KOPT-K1 (cell line): ENCODE measurements around the gene AMBN.
"Not testable (repeated sequence)": the region's sequence is repeated elsewhere in the genome, so short reads cannot be mapped to it uniquely, and the experiment has no call there.

Experiments used
- H3K27ac ChIP-seq: fragments of 200-600 bp; sonication (generic); 2 replicates; pipeline ENCODE4 v1.5.1; 2016; ENCODE audit warnings: antibody characterized with exemption, mild to moderate bottlenecking, low read depth, low read length; ENCODE audit not compliant: poor library complexity, severe bottlenecking
- H3K36me3 ChIP-seq: fragments of 200-600 bp; sonication (generic); 2 replicates; pipeline ENCODE4 v1.5.1; 2017; ENCODE audit warnings: antibody characterized with exemption, mild to moderate bottlenecking, low read length, moderate library complexity; ENCODE audit not compliant: insufficient read depth
- H3K9me3 ChIP-seq: fragments of 200-600 bp; sonication (generic); 2 replicates; pipeline ENCODE4 v1.5.1; 2017; ENCODE audit warnings: antibody characterized with exemption, low read length, mild to moderate bottlenecking; ENCODE audit not compliant: insufficient read depth, poor library complexity, severe bottlenecking

AMBN gene

GRCh38 chr4:70628444-70628843 lies 36.4 kb downstream of the AMBN start, which contains the start of gene ENAM:
Gene ENAM, plus strand, starts transcription at chr4:70628744. Its CDS starts 757 bp downstream, at chr4:70629501.
- Histone ChIP-seq H3K27ac (no peak within 1 kb of the TSS), H3K9me3 (no peaks in the 10 kb centered on the region), H3K36me3 (no peaks in the 10 kb centered on the region)

- no peaks in the 10 kb centered on the region for H3K9me3 ChIP-seq
- H3K36me3 ChIP-seq, result no peaks in the 10 kb centered on the region
- no peak overlapping the region for H3K27ac ChIP-seq
Observed at GRCh38 chr4:70629469-70630090, 37.5 kb downstream of the AMBN start.

- Histone ChIP-seq H3K27ac (no peak overlapping the region), H3K36me3 (no peaks in the 10 kb centered on the region)
Observed at GRCh38 chr4:70630162-70630561, 38.1 kb downstream of the AMBN start.

GRCh38 chr4:70632028-70632427 lies 40.0 kb downstream of the AMBN start:
- no peaks in the 10 kb centered on the region for H3K36me3 ChIP-seq
- H3K9me3 ChIP-seq, result no peaks in the 10 kb centered on the region
- H3K27ac ChIP-seq, result no peak overlapping the region

More at GRCh38 chr4:70630162-70630561, 38.1 kb downstream of the AMBN start:
- H3K9me3 ChIP-seq, result no peaks in the 10 kb centered on the region

GRCh38 chr4:70634482-70634881 lies 42.4 kb downstream of the AMBN start:
- H3K36me3 ChIP-seq, result no peaks in the 10 kb centered on the region
- H3K9me3 ChIP-seq, result no peaks in the 10 kb centered on the region
- H3K27ac ChIP-seq, result no peak overlapping the region

- H3K36me3 ChIP-seq, result no peaks in the 10 kb centered on the region
- no peaks in the 10 kb centered on the region for H3K9me3 ChIP-seq
- no peak overlapping the region for H3K27ac ChIP-seq
Observed at GRCh38 chr4:70637239-70637913, 45.3 kb downstream of the AMBN start.

GRCh38 chr4:70640192-70640591 lies 48.1 kb downstream of the AMBN start:
- H3K9me3 ChIP-seq, result no peaks in the 10 kb centered on the region
- H3K27ac ChIP-seq, result no peak overlapping the region
- H3K36me3 ChIP-seq, result no peaks in the 10 kb centered on the region

GRCh38 chr4:70650741-70651140 lies 58.7 kb downstream of the AMBN start:
- H3K9me3 ChIP-seq, H3K27ac ChIP-seq: not testable (repeated sequence)

GRCh38 chr4:70651864-70652506 lies 59.9 kb downstream of the AMBN start:
- Histone ChIP-seq H3K36me3 (no peaks in the 10 kb centered on the region), H3K9me3 (no peaks in the 10 kb centered on the region), H3K27ac (no peak overlapping the region)

More at GRCh38 chr4:70650741-70651140, 58.7 kb downstream of the AMBN start:
- H3K36me3 ChIP-seq, result not testable (repeated sequence)

GRCh38 chr4:70654605-70655011 lies 62.6 kb downstream of the AMBN start:
- H3K9me3 ChIP-seq, result no peaks in the 10 kb centered on the region
- no peak overlapping the region for H3K27ac ChIP-seq
- H3K36me3 ChIP-seq, result no peaks in the 10 kb centered on the region
